8988T (cell line): ENCODE measurements around the gene RAMP3.
"Not testable (repeated sequence)": the region's sequence is repeated elsewhere in the genome, so short reads cannot be mapped to it uniquely, and the experiment has no call there.

Experiments used
- DNase-seq: peaks from one replicate; pipeline ENCODE4 v3.0.0; 2011

RAMP3 gene

DNA sequence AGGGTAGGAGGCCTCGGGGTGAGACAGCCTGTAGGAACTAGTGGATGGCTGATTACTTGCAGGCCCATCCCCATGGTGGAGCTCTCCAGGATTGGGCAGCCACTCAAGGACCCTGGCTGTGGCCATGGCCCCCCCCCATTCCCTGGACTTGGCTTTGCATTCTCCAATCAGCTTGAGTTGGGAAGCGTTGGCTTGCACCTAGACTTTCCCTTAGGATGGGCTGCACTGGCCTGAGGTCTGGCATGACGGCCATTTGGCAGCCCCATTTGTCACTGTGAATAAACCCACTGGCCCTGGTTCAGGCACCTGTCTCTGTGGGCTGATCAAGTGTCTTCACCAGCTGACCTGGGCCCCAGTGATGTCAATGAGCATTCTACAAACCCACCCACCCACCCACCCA is 41.4 kb downstream of the RAMP3 start:
- no peak for DNase-seq

DNA sequence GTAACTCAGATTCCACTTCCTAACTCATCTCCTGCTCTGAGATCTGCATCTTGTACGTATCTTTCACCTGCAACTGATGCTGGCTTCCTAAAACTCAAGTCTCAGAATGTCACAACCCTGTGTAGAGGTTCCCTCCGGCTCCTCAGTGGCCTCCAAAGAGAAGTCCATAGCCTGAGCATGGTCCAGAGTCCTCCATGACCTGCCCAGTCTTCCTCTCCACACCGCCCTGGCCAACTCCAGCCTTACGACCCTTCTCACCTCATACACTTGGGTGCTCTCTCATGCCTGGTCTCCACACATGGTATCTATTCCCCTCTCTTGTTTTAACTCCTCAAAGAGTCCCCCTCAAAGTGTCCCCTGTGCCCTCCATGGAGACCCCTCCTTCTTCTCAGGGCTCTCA is 41.9 kb downstream of the RAMP3 start:
- DNase-seq, result no peak

DNA sequence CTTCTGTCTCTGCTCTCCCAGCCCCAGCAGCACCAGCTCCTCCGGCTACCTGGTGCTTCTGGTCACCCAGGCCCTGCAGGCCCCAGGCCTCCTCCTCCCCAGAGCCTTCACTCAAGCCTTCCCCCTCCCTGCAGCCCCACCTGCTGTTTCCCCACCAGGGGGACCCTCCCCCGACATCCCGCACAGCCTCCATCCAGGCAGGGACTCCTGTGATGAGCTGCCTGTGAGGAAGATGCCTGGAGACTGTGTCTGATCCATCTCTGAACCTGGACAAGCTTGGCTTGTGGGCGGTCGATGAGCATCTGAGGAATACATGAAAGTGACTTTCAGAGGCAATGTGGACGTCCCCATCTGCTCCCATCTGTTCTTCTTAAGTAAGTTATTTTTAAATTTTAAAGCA is 45.0 kb downstream of the RAMP3 start:
- no peak for DNase-seq

DNA sequence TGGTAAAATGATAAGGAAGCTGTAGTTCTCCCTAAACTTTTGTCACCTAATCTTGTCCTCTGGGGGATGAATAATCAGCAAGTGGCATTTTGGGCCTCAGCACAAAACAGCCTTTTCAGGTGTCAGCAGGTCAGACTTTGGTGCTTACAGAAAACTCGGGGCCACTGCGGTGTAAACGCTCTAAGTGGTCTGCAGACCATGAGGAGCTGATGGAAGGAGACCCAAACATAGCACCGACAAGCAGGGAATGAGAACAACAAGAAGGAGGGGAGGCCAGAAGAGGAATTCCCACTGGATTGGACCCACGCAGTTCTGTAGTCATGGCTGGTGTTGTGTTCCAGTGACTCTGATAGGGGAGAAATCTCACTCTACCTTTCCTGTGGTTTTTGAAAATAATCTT is 45.4 kb downstream of the RAMP3 start:
- no peak for DNase-seq

DNA sequence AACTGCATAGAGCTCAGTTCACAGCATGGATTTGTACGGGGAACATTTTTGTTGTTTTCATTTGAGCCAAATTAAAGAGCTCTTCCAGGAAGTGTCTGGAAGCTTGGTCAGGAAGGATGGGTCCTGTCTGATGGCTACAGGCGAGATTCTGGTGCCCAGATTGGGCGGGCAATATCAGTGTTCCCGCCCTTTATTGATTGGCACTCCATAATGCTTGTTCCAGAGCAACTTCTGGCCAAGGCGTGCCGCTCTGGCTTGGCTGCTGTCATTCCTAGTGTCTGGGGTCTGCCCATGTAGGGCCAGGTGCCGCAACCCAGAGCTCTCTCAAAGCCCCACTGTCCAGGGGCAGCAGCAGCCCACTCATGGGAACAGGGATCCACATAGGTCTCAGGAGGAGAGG is 45.9 kb downstream of the RAMP3 start:
- no peak for DNase-seq

DNA sequence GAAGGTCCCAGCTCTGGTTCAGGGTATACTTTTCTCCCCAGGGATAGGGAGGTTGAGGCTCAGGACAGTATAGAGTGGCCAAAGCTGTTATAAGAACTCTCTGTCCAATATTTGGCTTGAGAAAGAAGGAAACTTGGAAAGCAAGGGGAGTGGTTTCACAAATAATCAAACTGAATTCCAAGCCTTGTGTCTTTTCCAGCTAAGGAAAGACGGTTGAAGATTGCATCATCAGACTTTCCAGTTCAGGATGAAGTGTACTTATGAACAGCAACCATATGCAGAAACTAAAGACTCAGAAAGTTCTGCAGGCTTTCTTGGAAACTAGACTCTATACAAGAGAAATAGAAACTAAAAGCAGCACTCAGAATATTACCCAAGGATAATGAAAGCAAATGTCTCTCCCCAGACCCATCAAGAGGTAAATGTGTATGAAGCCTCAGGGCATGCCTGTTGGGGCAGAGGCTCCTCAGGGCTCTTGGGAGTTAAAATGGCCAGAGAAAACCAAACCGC is 46.4 kb downstream of the RAMP3 start:
- DNase-seq, result no peak

DNA sequence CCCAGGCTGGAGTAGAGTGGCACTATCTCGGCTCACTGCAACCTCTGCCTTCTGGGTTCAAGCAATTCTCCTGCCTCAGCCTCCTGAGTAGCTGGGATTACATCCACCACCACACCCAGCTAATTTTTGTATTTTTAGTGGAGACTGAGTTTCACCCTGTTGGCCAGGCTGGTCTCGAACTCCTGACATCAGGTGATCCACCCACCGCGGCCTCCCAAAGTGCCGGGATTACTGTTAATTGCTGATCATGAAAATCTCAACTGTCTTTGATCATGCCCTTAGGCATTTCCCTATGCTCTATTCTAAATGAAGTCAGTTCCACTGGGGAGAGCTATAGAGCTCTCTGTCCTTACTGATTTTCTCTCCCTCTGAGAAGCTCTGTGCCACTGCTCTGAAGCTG is 48.7 kb downstream of the RAMP3 start:
- DNase-seq, result not testable (repeated sequence)

DNA sequence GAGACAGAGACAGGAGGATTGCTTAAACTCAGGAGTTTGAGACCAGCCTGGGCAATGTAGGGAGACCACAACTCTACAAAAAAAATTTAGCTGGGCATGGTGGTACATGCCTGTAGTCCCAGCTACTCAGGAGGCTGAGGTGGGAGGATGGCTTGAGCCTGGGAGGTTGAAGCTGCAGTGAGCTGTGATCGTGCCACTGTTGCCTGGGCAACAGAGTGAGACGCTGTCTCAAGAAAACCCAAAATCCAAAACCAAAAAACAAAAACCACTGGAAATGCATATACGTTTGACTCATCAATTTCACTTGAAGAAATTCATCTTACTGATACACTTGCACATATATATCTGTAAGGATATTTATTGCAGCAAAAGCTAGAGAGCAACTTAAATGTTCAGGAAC is 52.3 kb downstream of the RAMP3 start:
- not testable (repeated sequence) for DNase-seq

DNA sequence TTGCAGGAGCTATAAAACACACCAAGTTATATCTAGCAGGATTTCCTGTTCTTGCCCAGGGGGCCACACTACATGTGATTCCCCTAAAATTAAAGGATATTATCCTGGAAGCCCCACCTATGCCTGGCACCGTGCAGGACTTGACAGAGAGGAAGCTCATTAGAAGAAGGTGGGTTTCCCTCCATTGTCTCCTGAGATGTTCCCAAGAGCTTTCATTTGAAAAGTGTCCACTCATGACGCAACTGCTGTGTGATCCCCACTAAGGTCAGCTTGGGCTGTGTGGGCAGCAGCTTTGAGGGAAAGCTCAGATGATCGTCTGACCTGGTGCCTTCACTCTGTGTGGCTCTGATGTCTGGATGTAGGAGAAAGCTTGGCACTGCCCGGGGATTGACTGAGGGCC is 53.5 kb downstream of the RAMP3 start:
- DNase-seq, result no peak

DNA sequence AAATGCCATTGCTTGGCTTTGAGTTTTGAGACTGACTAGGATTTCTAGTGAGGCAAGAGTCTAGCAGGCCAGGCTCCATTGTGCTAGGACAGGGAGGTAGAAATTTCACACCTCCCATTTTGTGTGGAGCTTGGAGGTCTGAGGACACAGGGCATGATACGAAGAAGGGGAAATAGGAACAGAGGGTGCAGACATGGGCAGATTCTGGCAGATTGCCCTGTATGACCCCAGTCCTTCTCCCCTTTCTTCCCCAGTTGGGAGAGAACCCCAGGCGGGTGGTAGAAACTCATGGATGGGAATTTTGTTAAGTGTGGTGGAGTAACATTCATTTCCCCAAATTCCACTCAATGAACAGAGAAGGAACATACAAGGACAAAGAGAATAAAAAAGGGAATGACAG is 54.4 kb downstream of the RAMP3 start:
- no peak for DNase-seq

DNA sequence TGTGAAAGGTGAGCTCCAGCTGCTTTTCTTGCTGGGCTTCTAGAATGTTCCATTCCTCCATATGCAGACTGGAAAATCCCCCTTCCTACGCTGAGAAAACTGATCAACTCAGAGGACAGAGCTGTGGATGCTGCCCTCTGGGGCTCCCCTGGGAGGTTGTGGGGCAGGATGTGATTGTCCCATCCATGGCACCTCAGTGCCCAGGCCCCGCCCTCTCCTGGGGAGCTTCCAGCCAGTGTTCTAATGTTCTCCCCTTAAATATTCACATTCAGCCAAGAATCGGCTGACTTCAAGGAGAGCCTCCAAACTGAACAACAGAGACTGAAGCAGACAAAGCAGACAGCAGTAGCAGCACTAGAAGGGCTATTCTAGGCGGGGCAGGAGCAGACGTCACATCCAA is 55.0 kb downstream of the RAMP3 start:
- DNase-seq, result no peak

DNA sequence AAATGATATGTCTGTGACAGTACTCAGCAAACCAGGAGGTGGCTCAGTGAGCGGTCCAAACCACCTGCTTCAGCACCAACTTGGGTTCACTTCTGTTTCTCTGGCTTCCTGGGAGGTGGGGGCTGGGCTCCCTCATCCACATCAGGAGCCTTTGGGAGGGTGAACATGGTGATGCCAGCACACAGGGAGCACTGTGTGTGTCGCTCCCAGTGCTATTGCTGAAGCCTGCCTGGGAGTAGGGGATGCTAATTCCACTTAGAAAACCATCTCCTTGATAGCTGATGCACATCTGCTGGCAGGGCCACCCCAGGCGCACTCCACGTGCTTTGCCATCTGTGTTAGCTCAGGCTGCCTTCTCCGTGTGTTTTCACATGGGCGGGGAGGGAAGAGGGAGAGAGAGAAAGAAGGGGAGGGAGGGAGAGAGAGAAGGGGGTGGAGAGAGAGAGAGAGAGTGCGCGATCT is 58.0 kb downstream of the RAMP3 start:
- no peak for DNase-seq

DNA sequence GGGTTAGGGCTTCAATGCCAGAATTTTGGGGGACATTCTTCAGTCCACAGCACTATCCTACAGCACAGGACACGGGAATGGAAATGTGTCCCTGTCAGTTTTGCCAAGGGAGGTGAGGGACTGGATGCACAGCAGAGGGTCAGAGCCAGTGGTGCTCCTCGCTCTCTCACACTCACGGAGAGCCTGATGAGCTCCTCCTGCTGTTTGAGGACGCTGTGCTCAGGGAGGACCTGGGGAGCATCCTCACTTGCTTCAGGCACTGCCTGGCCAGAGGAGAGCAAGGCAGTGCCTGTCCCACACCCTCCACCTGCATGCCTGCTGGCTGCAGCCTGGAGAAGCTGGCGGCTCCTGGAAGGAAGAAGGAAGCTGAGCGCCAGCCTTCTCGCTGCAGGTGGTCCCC is 58.6 kb downstream of the RAMP3 start:
- DNase-seq, result no peak

DNA sequence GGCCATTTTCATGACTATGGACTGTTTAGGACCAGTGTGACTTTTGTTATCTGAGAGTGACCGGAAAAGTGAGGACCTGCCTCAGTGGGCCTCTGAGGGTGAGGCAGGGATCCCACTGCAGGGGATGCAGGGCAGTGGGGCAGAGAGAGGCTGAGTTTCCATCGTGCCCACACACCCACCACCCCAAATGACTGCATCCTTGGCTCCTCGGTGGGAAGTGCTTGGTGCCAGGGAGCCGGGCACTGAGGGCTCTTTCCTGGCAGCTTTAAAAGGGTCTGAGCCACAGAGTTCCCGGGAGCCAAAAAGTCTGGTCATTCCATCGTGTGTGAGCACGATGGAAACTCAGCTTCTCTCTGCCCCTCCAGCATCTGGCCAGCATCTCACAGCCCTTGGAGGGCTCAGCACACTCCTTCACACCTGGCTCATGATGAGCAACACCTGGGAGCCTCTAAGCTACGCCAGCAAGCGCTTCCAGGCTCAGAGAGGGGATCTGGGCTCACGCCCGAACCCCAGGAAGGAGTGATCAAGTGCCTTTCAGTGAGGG is 59.1 kb downstream of the RAMP3 start:
- no peak for DNase-seq

DNA sequence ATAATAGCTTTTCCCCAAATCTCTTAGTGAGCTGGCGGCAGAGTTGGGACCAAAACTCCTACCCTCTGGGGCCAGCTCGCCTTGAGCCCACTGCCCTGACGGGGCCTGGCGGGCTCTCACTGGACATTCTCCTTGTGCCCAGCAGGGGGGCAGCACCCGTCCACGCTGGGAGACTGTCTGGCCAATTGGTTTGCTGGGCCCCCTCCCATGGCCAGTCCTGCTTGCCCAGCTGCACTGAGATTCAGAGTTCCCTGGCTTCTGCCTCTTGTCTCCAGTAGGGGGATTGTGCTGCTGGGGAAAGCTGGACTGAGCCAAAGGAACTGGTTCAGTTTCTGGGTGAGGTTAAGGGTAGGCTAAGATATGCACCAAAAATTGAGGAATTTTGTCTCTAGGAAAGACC is 59.8 kb downstream of the RAMP3 start:
- DNase-seq, result no peak

DNA sequence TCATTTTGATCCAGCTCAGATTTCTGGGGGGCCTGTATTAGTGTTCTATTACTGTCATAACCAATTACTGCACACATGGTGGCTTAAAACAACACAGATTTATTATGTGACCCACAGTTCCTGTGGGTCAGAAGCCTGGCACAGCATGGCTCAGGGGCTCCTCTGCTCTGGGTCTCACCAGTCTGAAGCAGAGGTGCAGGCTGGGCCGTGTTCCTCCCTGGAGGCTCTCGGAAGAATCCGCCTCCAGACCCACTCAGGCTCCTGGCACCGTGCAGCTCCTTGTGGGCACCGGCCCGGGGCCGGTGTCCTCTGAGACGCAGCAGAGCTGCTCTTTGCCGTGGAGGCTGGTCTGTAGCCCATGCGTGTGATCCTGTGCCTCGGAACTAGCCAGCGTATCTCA is 61.5 kb downstream of the RAMP3 start:
- DNase-seq, result no peak

DNA sequence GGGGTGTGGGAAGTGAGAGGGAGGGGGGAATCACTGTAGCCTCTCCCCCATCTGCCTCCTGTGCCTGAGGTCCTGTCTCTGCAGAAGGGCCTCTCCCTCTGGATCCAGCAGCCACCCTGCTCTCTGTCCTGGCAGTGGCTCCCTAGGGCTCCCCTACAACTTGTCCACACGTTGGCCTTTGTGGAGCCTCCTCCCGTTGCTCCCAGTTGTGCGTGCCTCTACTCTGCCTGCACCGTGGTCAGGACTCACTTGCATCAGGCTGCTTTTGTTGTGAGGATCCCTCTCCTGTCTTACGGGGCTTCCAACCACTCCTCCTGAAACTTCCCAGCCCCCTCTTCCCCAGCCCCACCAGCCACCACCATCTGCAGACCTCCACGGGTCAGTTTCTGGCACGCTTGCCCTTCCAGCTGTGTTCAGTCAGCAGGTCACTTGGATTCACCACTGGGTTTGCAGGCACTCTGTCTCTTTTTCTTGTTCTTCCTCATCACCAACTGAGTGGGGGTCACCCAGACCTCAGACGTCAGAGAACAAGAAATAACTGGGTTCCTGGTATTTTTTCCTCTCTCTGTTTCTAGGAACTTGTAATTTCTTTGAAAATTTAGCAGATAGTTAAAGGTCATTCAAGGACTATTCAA is 62.3 kb downstream of the RAMP3 start:
- no peak for DNase-seq

DNA sequence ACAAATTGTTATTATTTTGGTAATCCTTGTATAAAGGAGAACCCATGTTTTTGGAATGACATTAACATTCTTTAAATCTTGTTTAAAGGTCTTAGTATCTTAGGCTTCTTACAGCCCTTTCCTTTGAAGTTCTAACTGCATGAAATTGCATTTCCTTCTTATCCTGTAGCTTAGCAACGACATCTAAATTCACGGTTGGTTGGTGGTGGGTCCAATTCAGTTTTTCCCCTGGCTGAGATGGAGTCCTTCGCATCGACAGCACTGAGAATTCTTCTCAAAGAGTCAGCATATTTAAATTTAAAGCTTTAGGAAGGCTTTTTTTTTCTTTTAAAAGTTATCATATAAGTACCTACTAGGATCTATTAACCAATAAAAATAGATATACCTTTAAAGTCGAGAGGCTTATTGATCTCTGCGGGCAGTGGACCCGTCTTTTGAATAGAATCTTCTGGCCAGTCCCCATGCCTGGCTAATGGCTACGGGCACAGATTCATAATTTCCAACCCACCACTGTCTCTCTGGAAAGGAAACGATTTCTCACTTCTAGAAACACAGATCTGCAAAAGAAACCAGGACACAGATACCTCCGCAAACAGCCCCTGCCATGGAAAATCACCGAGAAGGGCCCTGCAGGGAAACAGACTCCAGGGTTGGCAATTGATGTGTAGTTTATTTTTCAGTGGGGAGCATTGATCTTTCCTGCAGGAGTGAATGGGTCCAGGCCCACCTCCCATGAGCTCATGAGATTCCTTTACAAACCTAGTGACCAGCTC is 63.4 kb downstream of the RAMP3 start:
- no peak for DNase-seq

DNA sequence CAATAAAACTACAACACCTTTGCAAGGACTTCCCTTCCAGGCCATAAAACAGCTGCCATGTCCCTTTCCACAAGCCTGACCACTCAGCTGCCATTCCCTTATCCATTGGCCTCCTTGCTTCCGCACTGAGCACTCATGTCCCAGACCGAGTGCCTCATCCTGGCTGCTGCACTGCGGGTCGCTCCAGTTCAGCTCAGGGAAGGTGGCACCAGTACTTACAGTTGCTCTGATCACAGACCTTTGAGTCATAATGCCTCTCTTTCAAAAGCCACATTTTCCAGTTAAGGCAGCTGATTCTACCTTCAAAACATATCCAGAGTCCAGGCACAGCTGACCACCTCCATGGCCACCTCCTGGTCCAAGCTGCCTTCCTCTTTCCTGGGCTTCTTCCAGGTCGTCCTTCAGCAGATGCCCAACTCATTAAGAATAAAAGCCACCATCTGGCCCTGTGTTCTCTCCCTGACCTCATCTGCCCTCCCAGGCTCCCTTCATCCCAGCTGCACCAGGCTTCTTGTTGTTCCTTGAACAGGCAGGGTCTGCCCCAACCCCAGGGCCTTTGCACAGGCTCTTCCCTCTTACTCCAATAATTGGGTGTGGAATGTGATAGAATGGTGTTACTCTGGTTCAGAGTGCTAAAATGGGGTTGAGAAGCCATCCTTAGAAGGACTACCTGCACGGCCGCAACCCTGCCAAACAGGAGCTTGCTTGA is 64.5 kb downstream of the RAMP3 start:
- no peak for DNase-seq

DNA sequence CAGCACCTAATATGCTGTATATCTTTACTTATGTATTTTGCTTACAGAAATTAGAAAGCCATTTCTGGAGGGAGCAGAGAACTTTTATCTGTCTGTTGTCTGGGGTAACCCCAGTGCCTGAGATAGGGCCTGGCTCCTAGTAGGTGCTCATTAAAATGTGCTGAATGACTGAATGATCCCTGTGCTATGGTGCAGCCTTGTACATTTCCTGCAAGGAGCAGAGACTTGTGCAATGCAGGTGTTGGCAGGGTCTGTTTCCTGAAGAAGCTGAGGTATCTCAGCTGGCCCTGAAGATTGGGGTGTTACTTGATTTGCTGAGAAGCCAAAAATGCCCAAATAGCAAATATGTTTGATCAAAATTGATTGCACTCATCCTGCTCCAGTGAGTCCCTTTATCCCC is 65.5 kb downstream of the RAMP3 start:
- DNase-seq, result no peak

DNA sequence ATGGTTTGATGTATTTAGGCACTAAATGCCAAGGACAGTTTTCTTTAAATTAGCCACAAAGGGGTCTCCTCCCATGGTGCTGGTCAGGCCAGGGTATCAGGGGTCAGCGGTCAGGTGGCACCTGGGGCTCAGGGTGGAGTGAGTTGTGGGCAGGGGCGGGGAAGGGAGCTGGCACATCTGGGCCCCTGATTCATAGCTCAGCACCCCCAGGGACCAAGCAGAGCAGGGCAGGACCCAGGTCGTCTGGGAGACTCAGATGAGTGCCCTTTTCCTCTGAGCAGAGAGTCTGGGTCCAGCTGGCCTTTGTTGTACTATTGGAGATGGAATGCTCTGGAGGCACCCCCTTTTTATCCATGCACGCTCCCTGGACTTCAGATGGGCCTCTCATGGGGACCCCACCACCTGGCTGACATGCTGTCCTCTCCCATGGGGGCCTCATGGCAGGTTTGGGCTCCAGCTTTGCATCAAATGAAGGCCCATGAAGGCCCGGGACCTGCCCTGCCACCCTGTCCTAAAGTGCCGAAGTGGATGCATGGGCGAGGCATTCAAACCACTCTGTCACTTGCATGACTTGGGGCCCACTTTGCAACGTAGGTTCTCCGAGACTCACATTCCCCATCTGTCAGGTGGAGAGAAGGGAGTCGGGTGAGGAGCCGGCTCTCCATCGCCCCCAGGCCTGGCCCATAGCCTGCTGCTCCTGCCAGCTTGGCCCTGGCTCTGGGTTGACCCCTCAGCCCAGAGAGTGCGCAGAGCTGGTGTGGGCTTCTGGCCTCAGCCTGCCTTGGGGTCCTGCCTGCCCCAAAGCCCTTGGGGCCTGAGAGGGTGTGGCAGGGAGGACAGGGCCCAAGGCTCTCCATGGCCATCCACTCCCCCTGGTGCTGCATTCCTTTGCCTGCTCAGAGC is 66.4 kb downstream of the RAMP3 start:
- no peak for DNase-seq

DNA sequence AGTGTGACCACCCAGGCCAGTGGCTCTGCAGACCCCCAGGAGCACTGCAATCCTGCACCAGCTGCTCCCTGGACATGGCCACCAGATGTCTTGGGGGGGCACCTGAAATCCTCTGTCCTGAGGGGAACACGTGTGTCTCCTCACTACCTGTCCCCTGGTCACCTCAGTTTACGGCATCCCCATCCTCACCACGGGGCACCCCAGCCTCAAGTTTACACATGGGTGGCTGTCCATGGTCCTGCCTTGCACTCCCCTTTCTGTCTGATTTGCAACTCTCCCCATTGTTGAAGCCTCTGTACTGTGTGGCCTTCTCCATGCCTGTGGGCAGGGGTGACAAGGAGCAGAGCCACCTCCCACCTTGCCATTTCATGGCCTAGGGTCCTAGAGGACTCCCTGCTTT is 67.2 kb downstream of the RAMP3 start:
- no peak for DNase-seq
